Naive thymus-derived CD4-positive, alpha-beta T cell (primary cell): ENCODE data around the gene USP12. TPM values are rescaled to one million over a fixed set of nuclear protein-coding genes. Genes with fewer than 3 reads are reported as not detected.

Source experiments
- ATAC-seq: fragments of 150-1000 bp; cut with Tn5 transposase; 2 replicates; pipeline ENCODE4 v1.10.0; 2021; ENCODE audit warnings: mild to moderate bottlenecking, moderate library complexity
- CTCF ChIA-PET: fragments of 350-600 bp; sonication (Branson Sonifier 250); formaldehyde crosslinking; loops from one replicate; lab custom pipeline; 2021; ENCODE audit warnings: antibody characterized with exemption; lab: Charles Lee
- POLR2A ChIA-PET: fragments of 350-600 bp; sonication (Branson Sonifier 250); formaldehyde crosslinking; loops from one replicate; lab custom pipeline; 2021; ENCODE audit warnings: antibody characterized with exemption, inconsistent platforms; lab: Charles Lee
- DNase-seq, 9 donors: peaks; one replicate each; pipeline versions ENCODE4 v3.0.0 to v3.0.0-alpha.2; 2020 to 2022; ENCODE audit warnings: mixed read lengths in 1 of 9
- H3K27ac ChIP-seq: one replicate; pipeline ENCODE4 v1.7.0; 2013; ENCODE audit warnings: mild to moderate bottlenecking, low read depth, low read length, moderate library complexity
- H3K27me3 ChIP-seq, 2 donors: one replicate each; pipeline ENCODE4 v1.7.0; 2013; ENCODE audit warnings: low read length in 2 of 2, mild to moderate bottlenecking in 2 of 2, moderate library complexity in 2 of 2; ENCODE audit not compliant: control insufficient read depth in 2 of 2, insufficient read depth in 2 of 2
- H3K36me3 ChIP-seq, 3 experiments: 1 replicate in 2 of 3; 2 replicates in 1 of 3; pipeline ENCODE4 v1.7.0; 2013; ENCODE audit warnings: low read length in 3 of 3, mild to moderate bottlenecking in 3 of 3, moderate library complexity in 1 of 3; ENCODE audit not compliant: insufficient read depth in 3 of 3, control insufficient read depth in 2 of 3
- H3K4me1 ChIP-seq, 2 donors: one replicate each; pipeline ENCODE4 v1.7.0; 2013; ENCODE audit warnings: low read length in 2 of 2, mild to moderate bottlenecking in 2 of 2, moderate library complexity in 1 of 2; ENCODE audit not compliant: control insufficient read depth in 2 of 2, insufficient read depth in 2 of 2
- H3K4me3 ChIP-seq: 2 replicates; pipeline ENCODE4 v1.7.0; 2013; ENCODE audit warnings: mild to moderate bottlenecking, low read length
- H3K9me3 ChIP-seq, 3 experiments: 1 replicate in 2 of 3; 2 replicates in 1 of 3; pipeline ENCODE4 v1.7.0; 2013; ENCODE audit warnings: low read length in 3 of 3; ENCODE audit not compliant: control insufficient read depth in 2 of 3
- H3K27ac Mint-ChIP-seq, 9 donors: one replicate each; pipeline ENCODE4 v1.8.0; 2020 to 2022; ENCODE audit warnings: mixed read lengths in 9 of 9, mild to moderate bottlenecking in 8 of 9, moderate library complexity in 5 of 9, inconsistent platforms in 2 of 9
- H3K27me3 Mint-ChIP-seq, 5 donors: one replicate each; pipeline ENCODE4 v1.8.0; 2021 to 2022; ENCODE audit warnings: mixed read lengths in 5 of 5, mild to moderate bottlenecking in 1 of 5
- H3K36me3 Mint-ChIP-seq, 5 donors: one replicate each; pipeline ENCODE4 v1.8.0; 2020 to 2022; ENCODE audit warnings: mixed read lengths in 5 of 5, mild to moderate bottlenecking in 3 of 5, inconsistent platforms in 1 of 5
- H3K4me1 Mint-ChIP-seq, 7 donors: one replicate each; pipeline ENCODE4 v1.8.0; 2020 to 2022; ENCODE audit warnings: mixed read lengths in 7 of 7, mild to moderate bottlenecking in 3 of 7, inconsistent platforms in 1 of 7
- H3K4me3 Mint-ChIP-seq, 10 donors: one replicate each; pipeline ENCODE4 v1.8.0; 2020 to 2022; ENCODE audit warnings: mild to moderate bottlenecking in 10 of 10, mixed read lengths in 10 of 10, moderate library complexity in 6 of 10, inconsistent platforms in 2 of 10
- H3K9me3 Mint-ChIP-seq, 11 donors: one replicate each; pipeline ENCODE4 v1.8.0; 2020 to 2022; ENCODE audit warnings: mixed read lengths in 11 of 11, mild to moderate bottlenecking in 4 of 11, inconsistent platforms in 1 of 11, moderate library complexity in 1 of 11
- intact Hi-C, 2 donors: fragments of 100-400 bp; cut with micrococcal nuclease; formaldehyde crosslinking; loops; one replicate each; pipeline ENCODE4 v1.15.1; 2023
- polyA plus RNA-seq, 2 donors: library from polyadenylated mRNA; unstranded; fragments of 300-500 nt; fragmentation: Illumina TruSeq; gene quantifications; one replicate each; pipeline ENCODE4 v1.2.3, GENCODE V29; 2021
- total RNA-seq, 6 experiments: library from RNA in 5 of 6; stranded (reverse) in 5 of 6; gene quantifications; 1 replicate in 5 of 6; 2 replicates in 1 of 6; pipeline ENCODE4 v1.2.3 and lab custom pipeline; 2021 to 2026

Gene USP12
- total and polyA plus RNA-seq, 7 experiments from 2014 or later, result 11.0 to 53.5 (median 24.7) TPM

- POLR2A ChIA-PET, result no interaction called here
These were observed 6.2 kb upstream of the USP12 start for GRCh38 chr13:27177852-27178251.

DNA sequence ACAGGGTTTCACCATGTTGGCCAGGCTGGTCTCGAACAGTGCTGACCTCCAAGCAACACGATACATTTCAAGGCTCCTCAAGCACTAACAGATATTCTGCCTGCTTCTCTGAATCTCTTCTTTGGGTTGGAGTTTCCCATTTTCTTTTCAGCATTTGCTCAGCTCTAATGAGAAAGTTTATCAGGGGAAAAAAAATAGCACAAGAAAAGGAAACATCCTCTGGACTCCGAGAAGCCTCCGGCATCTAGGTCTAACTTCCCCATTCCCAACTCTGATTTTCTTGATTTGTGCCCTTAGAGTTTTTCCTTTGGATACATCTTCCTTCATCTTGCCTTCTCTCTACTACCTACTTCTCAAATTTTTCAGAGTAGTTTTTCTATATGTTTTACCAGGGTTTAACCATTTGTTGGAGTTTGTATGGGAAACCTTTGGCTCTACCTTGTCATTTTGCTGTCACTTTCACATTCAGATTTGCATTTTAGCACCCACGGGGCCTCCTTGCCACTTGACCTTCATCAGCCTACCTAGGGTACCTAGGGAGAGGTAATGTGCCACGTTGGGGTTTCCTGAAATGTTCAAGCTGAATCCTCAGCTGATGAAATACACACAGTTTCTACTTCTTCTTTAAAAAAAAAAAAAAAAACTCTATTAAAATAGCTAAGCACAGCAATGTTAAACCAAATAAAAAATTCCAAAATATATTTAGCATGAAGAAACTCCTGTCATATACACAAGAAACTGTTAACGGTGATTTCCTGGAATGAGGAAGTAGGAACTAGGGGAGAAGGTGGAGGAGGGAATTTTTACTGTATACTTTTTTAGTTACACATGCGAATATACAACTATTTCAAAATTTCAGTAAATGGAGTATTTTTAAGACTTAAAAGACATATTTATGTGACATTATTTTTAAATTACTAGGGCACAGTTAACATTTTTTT is 5.1 kb upstream of the USP12 start:
- POLR2A ChIA-PET, result interaction anchor here (1.0 kb wide), 1 partner anchor 74 kb away, joined by 4 read pairs; the partner anchor contains the start of gene RPL21
- H3K27ac ChIP-seq, result no peak overlapping the region
- intact Hi-C loops, result loop anchor here in 1 of 2 donors (10.0 kb wide), 2 partner anchors 82 to 178 kb away; no protein-coding TSS in a partner anchor
- Mint-ChIP-seq H3K27ac (peak overlapping the region in 1 of 9 donors; percentile 7), H3K9me3 (no peaks in the 10 kb centered on the region), H3K4me1 (peaks cover 0 to 15% (median 12%) of the 10 kb centered on the region in 7 donors), H3K27me3 (peaks cover 0 to 7% (median 0%) of the 10 kb centered on the region in 5 donors), H3K4me3 (peak overlapping the region in 1 of 10 donors; percentile 2), H3K36me3 (no peaks in the 10 kb centered on the region)
- no peaks in the 10 kb centered on the region for H3K36me3 ChIP-seq
- ATAC-seq, result no peak
- no peaks in the 10 kb centered on the region for H3K9me3 ChIP-seq
- CTCF ChIA-PET, result no interaction called here
- DNase-seq, result no peak
- H3K27me3 ChIP-seq, result no peaks in the 10 kb centered on the region
- no peak overlapping the region for H3K4me3 ChIP-seq
- peaks cover 6 to 9% of the 10 kb centered on the region in 2 donors for H3K4me1 ChIP-seq

More at GRCh38 chr13:27177852-27178251, 6.2 kb upstream of the USP12 start:
- no peak overlapping the region for H3K27ac Mint-ChIP-seq
- peaks cover 0 to under 1% (median 0%) of the 10 kb centered on the region in 5 donors for H3K36me3 Mint-ChIP-seq
- no peak for ATAC-seq
- Histone ChIP-seq H3K4me3 (no peak overlapping the region), H3K27me3 (no peaks in the 10 kb centered on the region), H3K36me3 (no peaks in the 10 kb centered on the region), H3K4me1 (peaks cover 3 to 5% of the 10 kb centered on the region in 2 donors), H3K9me3 (no peaks in the 10 kb centered on the region), H3K27ac (no peak overlapping the region)
- H3K4me3 Mint-ChIP-seq, result no peak overlapping the region
- intact Hi-C loops, result loop anchor here in 1 of 2 donors (10.0 kb wide), 2 partner anchors 83 to 177 kb away; no protein-coding TSS in a partner anchor
- no peaks in the 10 kb centered on the region for H3K9me3 Mint-ChIP-seq
- peaks cover 0 to 8% (median 5%) of the 10 kb centered on the region in 7 donors for H3K4me1 Mint-ChIP-seq
- peaks cover 0 to 9% (median 3%) of the 10 kb centered on the region in 5 donors for H3K27me3 Mint-ChIP-seq
- CTCF ChIA-PET, result no interaction called here
- no peak for DNase-seq

DNA sequence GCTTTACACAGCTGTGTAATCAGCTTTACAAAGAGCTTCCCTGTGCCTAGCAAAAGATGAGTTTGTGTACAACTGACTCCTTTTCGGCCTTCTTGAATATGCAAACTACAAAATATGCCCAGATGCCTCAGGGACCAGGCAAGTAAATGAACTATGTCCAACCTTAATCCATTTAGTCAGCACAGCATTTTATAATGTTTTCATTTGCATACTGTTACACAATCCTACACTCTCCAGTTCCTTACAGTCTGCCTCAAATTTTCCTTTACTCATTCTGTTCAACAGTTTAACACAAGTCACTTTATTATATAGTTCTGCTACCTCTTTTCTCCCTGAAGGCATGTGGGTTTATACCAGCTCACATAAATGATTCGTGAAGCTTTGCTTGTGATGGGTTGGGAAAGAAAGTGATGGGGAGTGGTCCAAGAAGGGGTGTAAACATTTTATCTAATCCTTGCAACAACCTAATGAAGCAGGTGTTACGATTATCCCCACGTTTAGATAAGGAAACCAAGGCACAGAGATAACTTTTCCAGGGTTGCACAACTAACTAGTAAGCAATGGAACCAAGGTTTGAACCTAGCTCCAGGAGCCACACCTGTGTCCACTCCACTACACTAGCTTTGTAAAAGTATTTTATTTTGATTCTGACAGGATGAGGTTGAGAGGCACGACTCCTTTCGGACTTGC is 3.3 kb upstream of the USP12 start:
- Mint-ChIP-seq H3K36me3 (peaks cover 0 to 3% (median 0%) of the 10 kb centered on the region in 5 donors), H3K9me3 (no peaks in the 10 kb centered on the region), H3K4me1 (peaks cover 9 to 22% (median 20%) of the 10 kb centered on the region in 7 donors), H3K27ac (no peak overlapping the region), H3K4me3 (peak overlapping the region in 2 of 10 donors; percentile 11 to 18), H3K27me3 (peaks cover 0 to 7% (median 0%) of the 10 kb centered on the region in 5 donors)
- H3K4me3 ChIP-seq, result no peak overlapping the region
- peaks cover 12 to 15% of the 10 kb centered on the region in 2 donors for H3K4me1 ChIP-seq
- ATAC-seq, result no peak
- CTCF ChIA-PET, result interaction anchor here (0.5 to 0.7 kb wide), 2 partner anchors 10 to 197 kb away, joined by 3 read pairs; no protein-coding TSS in a partner anchor
- H3K27ac ChIP-seq, result no peak overlapping the region
- H3K36me3 ChIP-seq, result no peaks in the 10 kb centered on the region
- H3K27me3 ChIP-seq, result no peaks in the 10 kb centered on the region
- DNase-seq, result no peak
- POLR2A ChIA-PET, result interaction anchor here (0.6 kb wide), 1 partner anchor 485 kb away, joined by 3 read pairs; no protein-coding TSS in a partner anchor
- no peaks in the 10 kb centered on the region for H3K9me3 ChIP-seq
- intact Hi-C loops, result loop anchor here (5.0 to 10.0 kb wide), 6 partner anchors 43 to 988 kb away; partner anchors contain the start of gene CDK8 (in 2 of the 2)

DNA sequence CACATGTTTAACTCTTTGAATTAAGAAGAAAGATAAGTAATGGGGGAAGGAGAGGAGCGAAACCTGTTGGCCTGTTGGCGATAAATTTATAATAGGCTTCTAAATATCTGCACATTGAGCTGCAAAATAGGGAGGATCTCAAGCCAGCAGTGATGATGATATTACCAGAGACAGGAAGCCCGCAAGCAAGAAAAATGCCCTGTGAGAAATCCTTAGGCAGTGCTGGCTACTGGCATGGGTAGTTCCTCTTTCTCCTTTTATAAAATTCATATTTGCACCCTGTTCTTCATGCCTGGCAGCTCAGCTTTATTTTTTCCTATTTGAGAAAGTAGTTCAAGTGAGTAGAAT is 858 bp upstream of the USP12 start:
- peaks cover 23 to 46% (median 44%) of the 10 kb centered on the region in 7 donors for H3K4me1 Mint-ChIP-seq
- ChIA-PET POLR2A (interaction anchor here (0.7 to 2.6 kb wide), 4 partner anchors 77 to 95 kb away, joined by 3 to 10 read pairs (median 4); partner anchors contain the start of gene RPL21), CTCF (no interaction called here)
- H3K27me3 ChIP-seq, result no peaks in the 10 kb centered on the region
- peak overlapping the region; percentile 85 for H3K27ac ChIP-seq
- intact Hi-C loops, result loop anchor here (1.0 to 10.0 kb wide), 17 partner anchors 40 to 1871 kb away; partner anchors contain the start of genes CDK8 (in 2 of the 2), MTIF3 (in 2 of the 2), RPL21 (in 2 of the 2) and LNX2 (in 1 of the 2)
- H3K27me3 Mint-ChIP-seq, result no peaks in the 10 kb centered on the region
- peak overlapping the region; percentile 78 to 96 (median 88) for H3K4me3 Mint-ChIP-seq
- H3K4me1 ChIP-seq, result peaks cover 24 to 34% of the 10 kb centered on the region in 2 donors
- no peaks in the 10 kb centered on the region for H3K9me3 Mint-ChIP-seq
- H3K36me3 ChIP-seq, result no peaks in the 10 kb centered on the region
- peak overlapping the region; percentile 58 for H3K4me3 ChIP-seq
- ATAC-seq (no peak), DNase-seq (peak in 2 of 9 donors; percentile 3 to 15)
- peak overlapping the region; percentile 76 to 95 (median 88) for H3K27ac Mint-ChIP-seq
- no peaks in the 10 kb centered on the region for H3K9me3 ChIP-seq
- H3K36me3 Mint-ChIP-seq, result peaks cover 0 to 3% (median 0%) of the 10 kb centered on the region in 5 donors

DNA sequence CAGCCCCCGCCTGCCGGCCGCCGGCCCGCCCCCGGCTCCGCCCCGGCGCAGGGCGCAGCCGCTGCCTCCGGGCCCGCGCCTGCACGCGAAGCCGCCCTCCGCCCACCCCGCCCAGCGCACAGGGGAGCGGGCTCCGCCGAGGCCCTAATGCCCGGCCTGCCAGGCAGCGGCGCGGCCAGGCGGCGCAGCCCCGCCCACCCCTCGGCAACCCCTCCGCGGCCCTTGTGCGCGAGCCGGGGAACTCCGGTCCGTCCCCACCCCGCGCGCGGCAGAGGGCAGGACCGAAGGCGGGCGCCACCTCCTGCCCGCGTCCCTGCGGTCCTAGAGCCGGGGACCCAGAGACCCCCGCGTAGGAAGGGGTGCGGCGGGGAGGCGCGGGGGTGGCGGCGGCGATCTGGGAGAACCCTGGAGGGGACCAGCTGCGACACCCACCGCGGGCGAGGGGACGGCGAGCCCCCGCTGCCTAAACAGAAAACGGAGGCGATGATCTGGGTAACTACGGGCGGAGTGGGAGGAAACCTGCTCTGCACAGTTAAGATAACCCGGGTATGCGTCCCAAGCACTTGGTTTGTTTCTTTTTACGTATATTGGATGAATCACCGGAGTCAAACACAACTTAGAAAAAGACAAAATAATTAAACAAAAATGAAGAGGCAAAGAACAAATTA is 350 bp upstream of the USP12 start:
- H3K9me3 Mint-ChIP-seq, result no peaks in the 10 kb centered on the region
- peaks cover 0 to 3% (median 0%) of the 10 kb centered on the region in 5 donors for H3K36me3 Mint-ChIP-seq
- peak overlapping the region; percentile 76 to 95 (median 88) for H3K27ac Mint-ChIP-seq
- H3K27ac ChIP-seq, result peak overlapping the region; percentile 85
- DNase-seq (peak; percentile 82 to 91 (median 88)), ATAC-seq (peak; percentile 94)
- H3K36me3 ChIP-seq, result no peaks in the 10 kb centered on the region
- peak overlapping the region; percentile 78 to 96 (median 88) for H3K4me3 Mint-ChIP-seq
- no peaks in the 10 kb centered on the region for H3K9me3 ChIP-seq
- no peaks in the 10 kb centered on the region for H3K27me3 Mint-ChIP-seq
- intact Hi-C loops, result loop anchor here (1.0 to 10.0 kb wide), 19 partner anchors 25 to 1871 kb away; partner anchors contain the start of genes CDK8 (in 2 of the 2), LNX2 (in 2 of the 2), MTIF3 (in 2 of the 2) and PAN3 (in 2 of the 2)
- H3K4me1 ChIP-seq, result peaks cover 24 to 34% of the 10 kb centered on the region in 2 donors
- peak overlapping the region; percentile 58 for H3K4me3 ChIP-seq
- peaks cover 23 to 49% (median 44%) of the 10 kb centered on the region in 7 donors for H3K4me1 Mint-ChIP-seq
- POLR2A ChIA-PET, result interaction anchor here (0.7 to 2.6 kb wide), 3 partner anchors 78 to 81 kb away, joined by 3 to 10 read pairs (median 4); partner anchors contain the start of gene RPL21
- CTCF ChIA-PET, result no interaction called here
- H3K27me3 ChIP-seq, result no peaks in the 10 kb centered on the region
